GM12878 (cell line): Measurements from ENCODE around the gene RABEP2. TPM values are rescaled to one million over a fixed set of nuclear protein-coding genes. Genes with fewer than 3 reads are reported as not detected.

Source experiments
- CHD2 ChIP-seq: IDR thresholded peaks from 2 replicates; pipeline ENCODE4 v1.6.1; 2011; ENCODE audit warnings: low read depth, low read length, improper control_type of control experiment, borderline replicate concordance
- E2F8 ChIP-seq: fragments of 450-650 bp; IDR thresholded peaks from 2 replicates; pipeline ENCODE4 v1.6.1; 2018; ENCODE audit warnings: mild to moderate bottlenecking, low read depth, moderate library complexity; ENCODE audit not compliant: partially characterized antibody
- EGR1 ChIP-seq, 2 experiments: IDR thresholded peaks; 1 replicate in 1 of 2; 2 replicates in 1 of 2; pipeline ENCODE4 v1.6.1; 2011 to 2012; ENCODE audit warnings: low read depth in 2 of 2, low read length in 2 of 2, borderline replicate concordance in 1 of 2, mild to moderate bottlenecking in 1 of 2, moderate library complexity in 1 of 2
- ETV6 ChIP-seq, 2 experiments: fragments of 450-650 bp in 1 of 2; IDR thresholded peaks in 1 of 2; conservative IDR thresholded peaks in 1 of 2; 2 replicates each; pipeline ENCODE4 v1.6.1; 2014; ENCODE audit warnings: antibody characterized with exemption in 1 of 2, borderline replicate concordance in 1 of 2, low read depth in 1 of 2, mild to moderate bottlenecking in 1 of 2, moderate library complexity in 1 of 2
- GABPA ChIP-seq: IDR thresholded peaks from 2 replicates; pipeline ENCODE4 v1.6.1; 2014; ENCODE audit warnings: antibody characterized with exemption, low read depth, mild to moderate bottlenecking, inconsistent platforms
- HDAC6 ChIP-seq: fragments of 200-600 bp; sonication (generic); IDR thresholded peaks from one replicate; pipeline ENCODE4 v1.8.0; 2017; ENCODE audit warnings: antibody characterized with exemption; ENCODE audit not compliant: unreplicated experiment
- IKZF1 ChIP-seq: fragments of 450-650 bp; conservative IDR thresholded peaks from 2 replicates; pipeline ENCODE4 v1.6.1; 2017; ENCODE audit warnings: antibody characterized with exemption, mild to moderate bottlenecking
- LARP7 ChIP-seq: fragments of 450-650 bp; IDR thresholded peaks from 2 replicates; pipeline ENCODE4 v1.6.1; 2017; ENCODE audit warnings: mild to moderate bottlenecking
- MLLT1 ChIP-seq: fragments of 450-650 bp; IDR thresholded peaks from 2 replicates; pipeline ENCODE4 v1.6.1; 2016; ENCODE audit warnings: mild to moderate bottlenecking
- NR2F1 ChIP-seq: fragments of 450-650 bp; conservative IDR thresholded peaks from 2 replicates; pipeline ENCODE4 v1.6.1; 2017; ENCODE audit warnings: mild to moderate bottlenecking
- PAX8 ChIP-seq: fragments of 450-650 bp; IDR thresholded peaks from 2 replicates; pipeline ENCODE4 v1.6.1; 2017; ENCODE audit warnings: mild to moderate bottlenecking, moderate library complexity
- PKNOX1 ChIP-seq: fragments of 450-650 bp; IDR thresholded peaks from 2 replicates; pipeline ENCODE4 v1.6.1; 2016; ENCODE audit warnings: mild to moderate bottlenecking
- RELB ChIP-seq: fragments of 450-650 bp; IDR thresholded peaks from 2 replicates; pipeline ENCODE4 v1.6.1; 2017; ENCODE audit warnings: low read depth, mild to moderate bottlenecking, moderate library complexity
- SPI1 ChIP-seq: IDR thresholded peaks from 2 replicates; pipeline ENCODE4 v1.6.1; 2011; ENCODE audit warnings: low read depth, mild to moderate bottlenecking, low read length, moderate library complexity, borderline replicate concordance; ENCODE audit not compliant: insufficient read depth
- SUZ12 ChIP-seq: fragments of 200-600 bp; sonication (generic); IDR thresholded peaks from one replicate; pipeline ENCODE4 v1.6.1; 2018; ENCODE audit warnings: antibody characterized with exemption, mild to moderate bottlenecking; ENCODE audit not compliant: unreplicated experiment
- TCF3 ChIP-seq: IDR thresholded peaks from 2 replicates; pipeline ENCODE4 v1.6.1; 2012; ENCODE audit warnings: low read depth, mild to moderate bottlenecking, low read length, borderline replicate concordance; ENCODE audit not compliant: insufficient read depth
- ZBTB4 ChIP-seq: fragments of 450-650 bp; formaldehyde crosslinking; IDR thresholded peaks from 2 replicates; pipeline ENCODE4 v1.4.0; 2022; ENCODE audit warnings: mild to moderate bottlenecking, moderate library complexity
- ZNF384 ChIP-seq: IDR thresholded peaks from 2 replicates; pipeline ENCODE4 v1.6.1; 2012; ENCODE audit warnings: low read depth, mild to moderate bottlenecking, low read length, improper control_type of control experiment, borderline replicate concordance
- polyA plus RNA-seq, 11 experiments: library from polyadenylated mRNA; depleted of rRNA in 4 of 11; unstranded in 6 of 11; stranded (reverse) in 5 of 11; fragments of >200 nt; fragmentation: Nextera tagmentation in 4 of 11; fragmentation: Illumina TruSeq in 1 of 11; extraction: Ambion mirVana in 4 of 11; extraction: Trizol in 1 of 11; gene quantifications; 1 replicate in 1 of 11; 2 replicates in 10 of 11; pipeline versions ENCODE4 v1.2.1 to v1.2.3, GENCODE V29; 2011 to 2016; ENCODE audit warnings: inconsistent platforms in 2 of 11, missing spikeins in 2 of 11, low read depth in 1 of 11
- total RNA-seq, 4 experiments: library from RNA; depleted of rRNA in 3 of 4; stranded (reverse); fragments of >200 nt in 3 of 4; fragmentation: Illumina TruSeq in 1 of 4; extraction: Trizol in 1 of 4; gene quantifications; 2 replicates each; pipeline versions ENCODE4 v1.2.1 to v1.2.3, GENCODE V29; 2013 to 2021

RABEP2 gene
- total and polyA plus RNA-seq, 10 of the 15 experiments (the other 5 are each of a cell fraction or from before 2014, with no cell fraction given), result 0.47 to 33.2 (median 18.6) TPM

GRCh38 chr16:28974437-28975157, 49.6 kb upstream of the RABEP2 start, which contains the start of gene SPNS1 (continued):
- TF ChIP-seq SUZ12, result no peak
- peak; percentile 88 for TF ChIP-seq PKNOX1
- TF ChIP-seq EGR1 (IDR thresholded peaks at IDR 0.05; ENCODE audit: borderline replicate concordance in 1 of 2, low read depth in 2 of 2, low read length in 2 of 2), result no peak; a peak in 1 of 3 replicates
- TF ChIP-seq GABPA, result no peak
- TF ChIP-seq SPI1, result 0 out of 2 replicates have a peak, but pooled peaks have one; percentile 9
- no peak for TF ChIP-seq HDAC6
- TF ChIP-seq NR2F1, result peak; percentile 82
- peak; percentile 63; the same call in 1 of the 2 replicates for TF ChIP-seq TCF3
- peak; percentile 100 for TF ChIP-seq RELB
- TF ChIP-seq E2F8, result no peak
- TF ChIP-seq MLLT1, result no peak
- TF ChIP-seq CHD2, result peak; percentile 73; the same call in 1 of the 2 replicates
- TF ChIP-seq LARP7, result peak; percentile 89
- 0 out of 2 replicates have a peak, but pooled peaks have one; percentile 83 for TF ChIP-seq PAX8
- TF ChIP-seq ZNF384, result no peak
- peak; percentile 94 for TF ChIP-seq IKZF1
- no peak for TF ChIP-seq ZBTB4
- no peak for TF ChIP-seq ETV6 (conservative IDR thresholded peaks at IDR 0.05 in 1 of 2, IDR thresholded peaks at IDR 0.05 in 1 of 2; ENCODE audit: borderline replicate concordance in 1 of 2, low read depth in 1 of 2)
